ENCODE measurements around the gene RPS4Y1. TPM values are rescaled to one million over a fixed set of nuclear protein-coding genes. Genes with fewer than 3 reads are reported as not detected.

RPS4Y1 gene
- 242 TPM for polyA plus RNA-seq (2013, experiment 1 of 2)
- polyA plus RNA-seq (2013, experiment 2 of 2) = 247 TPM

DNA sequence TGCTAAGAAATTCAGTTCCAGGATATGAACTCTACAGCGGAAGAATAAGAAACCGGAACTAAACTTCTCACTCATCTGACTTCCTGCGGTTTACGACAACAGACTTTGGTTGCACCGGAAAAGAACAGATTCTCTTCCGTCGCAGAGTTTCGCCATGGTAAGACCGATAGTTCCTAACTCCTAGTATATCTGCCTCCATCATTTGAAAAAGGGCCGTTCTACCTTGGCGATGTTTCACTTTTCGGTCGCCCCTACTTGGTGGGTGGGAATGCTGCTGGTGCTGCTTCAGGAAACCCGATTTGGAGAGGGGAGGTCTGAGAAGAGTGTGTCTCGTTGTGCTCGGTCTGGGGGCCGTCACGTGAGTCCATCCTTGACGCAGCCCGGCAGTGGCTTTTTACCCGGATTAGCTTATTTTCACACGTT, at the start of gene RPS4Y1:
Gene RPS4Y1 (plus strand): TSS at position 132 of the 423 bp plus-strand sequence. CDS start 23 bp downstream, at position 155.
- Histone ChIP-seq H3K4me3 (ENCODE audit: insufficient read depth in 1 of 2, low read depth in 1 of 2, low read length in 2 of 2) (peak within 1 kb of the TSS in 1 of 2 experiments; percentile 69), H2BK15ac (ENCODE audit: low read depth, poor library complexity, severe bottlenecking) (no peak within 1 kb of the TSS), H3K27me3 (ENCODE audit: control insufficient read depth in 1 of 2, insufficient read depth in 1 of 2, low read length in 2 of 2) (no peaks in the 10 kb centered on the region), H3K79me1 (replicated peaks; ENCODE audit: low read length, poor library complexity, severe bottlenecking) (no peaks in the 10 kb centered on the region), H4K91ac (ENCODE audit: low read length) (no peak within 1 kb of the TSS), H3K23ac (ENCODE audit: low read length in 2 of 2) (no peak within 1 kb of the TSS), H3K4ac (ENCODE audit: low read depth in 1 of 2, low read length in 2 of 2) (peak within 1 kb of the TSS; percentile 35 to 58), H2AFZ (ENCODE audit: low read depth, low read length) (no peak within 1 kb of the TSS), H3K4me2 (ENCODE audit: low read length, poor library complexity, severe bottlenecking) (peak within 1 kb of the TSS; percentile 70), H2AK5ac (ENCODE audit: low read length, severe bottlenecking) (no peak within 1 kb of the TSS), H3K14ac (ENCODE audit: low read length in 2 of 2) (no peak within 1 kb of the TSS), H3K36me3 (ENCODE audit: control insufficient read depth in 1 of 2, insufficient read depth in 2 of 2, low read depth in 1 of 2, low read length in 2 of 2) (peaks cover 0 to 15% of the 10 kb centered on the region in 2 experiments), H4K8ac (ENCODE audit: low read length) (peak within 1 kb of the TSS; percentile 87), H3K27ac (ENCODE audit: low read length, poor library complexity, severe bottlenecking) (peak within 1 kb of the TSS; percentile 40), H3K4me1 (ENCODE audit: control insufficient read depth, insufficient read depth, low read depth, low read length) (no peaks in the 10 kb centered on the region), H3K9ac (ENCODE audit: low read length) (no peak within 1 kb of the TSS), H3K18ac (ENCODE audit: low read depth in 1 of 2, low read length in 2 of 2) (peak within 1 kb of the TSS in 1 of 2 experiments; percentile 5), H2BK5ac (ENCODE audit: low read depth, low read length, poor library complexity, severe bottlenecking) (no peak within 1 kb of the TSS), H2BK12ac (ENCODE audit: low read length in 2 of 2) (no peak within 1 kb of the TSS), H3K9me3 (ENCODE audit: control insufficient read depth, low read length) (no peaks in the 10 kb centered on the region), H2BK120ac (ENCODE audit: low read depth, low read length) (no peak within 1 kb of the TSS)
- WGBS = 0% methylated on average over 21 of the region's 22 CpGs
- DNase-seq = peak; percentile 82

DNA sequence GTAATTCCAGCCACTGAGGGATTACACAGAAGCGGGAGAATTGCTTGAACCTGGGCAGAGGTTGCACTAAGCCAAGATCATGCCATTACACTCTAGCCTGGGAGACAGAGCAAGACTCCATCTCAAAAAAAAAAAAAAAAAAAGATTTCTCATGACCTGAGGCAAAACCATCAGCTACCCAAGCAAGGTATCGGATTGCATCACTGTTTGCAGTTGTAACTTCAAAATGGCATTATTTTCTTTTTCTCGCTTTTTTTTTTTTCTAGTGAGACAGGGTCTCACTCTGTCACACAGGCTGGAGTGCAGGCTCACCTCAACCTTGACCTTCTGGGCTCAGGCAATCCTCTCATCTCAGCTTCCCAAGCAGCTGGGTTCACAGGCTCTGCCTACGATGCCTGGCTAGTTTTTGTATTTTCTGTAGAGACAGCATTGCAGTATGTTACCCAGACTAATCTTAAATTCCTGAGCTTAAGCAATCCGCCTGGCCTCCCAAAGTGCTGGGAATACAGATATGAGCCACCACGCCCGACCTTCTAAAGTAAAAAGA, 44.4 kb upstream of the RPS4Y1 start:
- 90% methylated on average over 6 of the region's 7 CpGs for WGBS
- H2BK120ac ChIP-seq (ENCODE audit: low read depth, low read length) = no peak overlapping the region
- no peak overlapping the region for H3K4ac ChIP-seq (ENCODE audit: low read depth in 1 of 2, low read length in 2 of 2)
- no peak overlapping the region for H2BK5ac ChIP-seq (ENCODE audit: low read depth, low read length, poor library complexity, severe bottlenecking)
- no peak overlapping the region for H2BK12ac ChIP-seq (ENCODE audit: low read length in 2 of 2)
- H3K18ac ChIP-seq (ENCODE audit: low read depth in 1 of 2, low read length in 2 of 2) = no peak overlapping the region
- H3K27ac ChIP-seq (ENCODE audit: low read length, poor library complexity, severe bottlenecking) = no peak overlapping the region
- no peak overlapping the region for H3K4me3 ChIP-seq (ENCODE audit: insufficient read depth in 1 of 2, low read depth in 1 of 2, low read length in 2 of 2)
- H3K4me2 ChIP-seq (ENCODE audit: low read length, poor library complexity, severe bottlenecking) = no peak overlapping the region
- H3K9me3 ChIP-seq (ENCODE audit: control insufficient read depth, low read length) = no peaks in the 10 kb centered on the region
- H3K36me3 ChIP-seq (ENCODE audit: control insufficient read depth in 1 of 2, insufficient read depth in 2 of 2, low read depth in 1 of 2, low read length in 2 of 2) = no peaks in the 10 kb centered on the region
- no peak overlapping the region for H2AK5ac ChIP-seq (ENCODE audit: low read length, severe bottlenecking)
- H3K14ac ChIP-seq (ENCODE audit: low read length in 2 of 2) = no peak overlapping the region
- H3K9ac ChIP-seq (ENCODE audit: low read length) = no peak overlapping the region
- no peaks in the 10 kb centered on the region for H3K79me1 ChIP-seq (replicated peaks; ENCODE audit: low read length, poor library complexity, severe bottlenecking)
- no peak overlapping the region for H4K91ac ChIP-seq (ENCODE audit: low read length)
- no peak overlapping the region for H2AFZ ChIP-seq (ENCODE audit: low read depth, low read length)
- H3K27me3 ChIP-seq (ENCODE audit: control insufficient read depth in 1 of 2, insufficient read depth in 1 of 2, low read length in 2 of 2) = no peaks in the 10 kb centered on the region
- no peak overlapping the region for H2BK15ac ChIP-seq (ENCODE audit: low read depth, poor library complexity, severe bottlenecking)
- no peak overlapping the region for H3K23ac ChIP-seq (ENCODE audit: low read length in 2 of 2)
- DNase-seq = no peak
- H4K8ac ChIP-seq (ENCODE audit: low read length) = no peak overlapping the region
- no peaks in the 10 kb centered on the region for H3K4me1 ChIP-seq (ENCODE audit: control insufficient read depth, insufficient read depth, low read depth, low read length)

DNA sequence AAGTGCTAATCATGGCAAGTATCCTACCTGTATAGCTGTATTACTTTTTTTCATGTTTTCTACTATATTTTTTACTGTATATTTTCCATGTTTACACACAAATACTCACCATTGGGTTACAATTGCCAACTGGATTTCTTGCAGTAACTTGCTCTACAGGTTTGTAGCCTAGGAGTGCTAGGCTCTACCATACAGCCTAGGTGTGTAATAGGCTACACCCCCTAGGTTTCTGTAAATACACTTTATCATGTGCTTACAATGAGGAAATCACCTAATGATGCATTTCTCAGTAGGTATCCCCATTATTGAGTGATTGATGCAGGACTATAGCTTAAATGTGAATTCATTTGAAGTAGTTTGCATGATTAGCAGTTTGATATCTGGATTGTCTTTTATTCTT, 43.4 kb upstream of the RPS4Y1 start:
- no peak for DNase-seq
- Histone ChIP-seq H3K4ac (ENCODE audit: low read depth in 1 of 2, low read length in 2 of 2) (no peak overlapping the region), H3K9ac (ENCODE audit: low read length) (no peak overlapping the region), H3K27me3 (ENCODE audit: control insufficient read depth in 1 of 2, insufficient read depth in 1 of 2, low read length in 2 of 2) (no peaks in the 10 kb centered on the region), H3K36me3 (ENCODE audit: control insufficient read depth in 1 of 2, insufficient read depth in 2 of 2, low read depth in 1 of 2, low read length in 2 of 2) (no peaks in the 10 kb centered on the region), H3K18ac (ENCODE audit: low read depth in 1 of 2, low read length in 2 of 2) (no peak overlapping the region), H3K4me1 (ENCODE audit: control insufficient read depth, insufficient read depth, low read depth, low read length) (no peaks in the 10 kb centered on the region), H3K79me1 (replicated peaks; ENCODE audit: low read length, poor library complexity, severe bottlenecking) (no peaks in the 10 kb centered on the region), H4K91ac (ENCODE audit: low read length) (no peak overlapping the region), H3K9me3 (ENCODE audit: control insufficient read depth, low read length) (no peaks in the 10 kb centered on the region), H3K4me3 (ENCODE audit: insufficient read depth in 1 of 2, low read depth in 1 of 2, low read length in 2 of 2) (no peak overlapping the region), H2BK5ac (ENCODE audit: low read depth, low read length, poor library complexity, severe bottlenecking) (no peak overlapping the region), H2AK5ac (ENCODE audit: low read length, severe bottlenecking) (no peak overlapping the region), H2BK15ac (ENCODE audit: low read depth, poor library complexity, severe bottlenecking) (no peak overlapping the region), H3K14ac (ENCODE audit: low read length in 2 of 2) (no peak overlapping the region), H3K4me2 (ENCODE audit: low read length, poor library complexity, severe bottlenecking) (no peak overlapping the region), H3K23ac (ENCODE audit: low read length in 2 of 2) (no peak overlapping the region), H2AFZ (ENCODE audit: low read depth, low read length) (no peak overlapping the region), H2BK12ac (ENCODE audit: low read length in 2 of 2) (no peak overlapping the region), H4K8ac (ENCODE audit: low read length) (no peak overlapping the region), H3K27ac (ENCODE audit: low read length, poor library complexity, severe bottlenecking) (no peak overlapping the region), H2BK120ac (ENCODE audit: low read depth, low read length) (no peak overlapping the region)

DNA sequence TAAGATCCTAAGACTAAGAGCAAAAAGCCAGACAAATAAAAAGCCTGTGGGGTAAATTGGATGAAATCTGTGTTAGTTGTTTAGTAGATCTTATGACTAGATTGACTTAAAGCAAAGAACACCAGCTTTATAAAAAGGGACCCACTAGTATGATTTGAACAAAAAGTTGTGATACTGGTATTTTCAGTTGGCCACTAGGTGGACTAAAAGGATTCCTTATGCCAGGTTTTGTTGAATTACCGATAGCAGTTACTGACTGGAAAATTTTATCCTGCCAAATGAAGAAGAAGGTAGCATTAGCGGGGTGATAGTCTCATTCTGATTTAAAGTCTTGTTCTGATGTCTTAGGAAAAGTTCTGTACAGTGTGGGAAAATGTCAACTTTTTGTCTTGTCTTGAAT, 41.2 kb upstream of the RPS4Y1 start:
- no peaks in the 10 kb centered on the region for H3K27me3 ChIP-seq (ENCODE audit: control insufficient read depth in 1 of 2, insufficient read depth in 1 of 2, low read length in 2 of 2)
- no peak overlapping the region for H2BK12ac ChIP-seq (ENCODE audit: low read length in 2 of 2)
- no peak overlapping the region for H2BK120ac ChIP-seq (ENCODE audit: low read depth, low read length)
- no peak overlapping the region for H3K18ac ChIP-seq (ENCODE audit: low read depth in 1 of 2, low read length in 2 of 2)
- H3K79me1 ChIP-seq (replicated peaks; ENCODE audit: low read length, poor library complexity, severe bottlenecking) = no peaks in the 10 kb centered on the region
- no peak overlapping the region for H2BK5ac ChIP-seq (ENCODE audit: low read depth, low read length, poor library complexity, severe bottlenecking)
- no peak overlapping the region for H4K91ac ChIP-seq (ENCODE audit: low read length)
- no peak overlapping the region for H2AFZ ChIP-seq (ENCODE audit: low read depth, low read length)
- no peak overlapping the region for H3K4me3 ChIP-seq (ENCODE audit: insufficient read depth in 1 of 2, low read depth in 1 of 2, low read length in 2 of 2)
- H3K9me3 ChIP-seq (ENCODE audit: control insufficient read depth, low read length) = no peaks in the 10 kb centered on the region
- no peaks in the 10 kb centered on the region for H3K36me3 ChIP-seq (ENCODE audit: control insufficient read depth in 1 of 2, insufficient read depth in 2 of 2, low read depth in 1 of 2, low read length in 2 of 2)
- peak; percentile 37 for DNase-seq
- no peak overlapping the region for H3K9ac ChIP-seq (ENCODE audit: low read length)
- no peak overlapping the region for H3K14ac ChIP-seq (ENCODE audit: low read length in 2 of 2)
- no peak overlapping the region for H2AK5ac ChIP-seq (ENCODE audit: low read length, severe bottlenecking)
- no peak overlapping the region for H3K4me2 ChIP-seq (ENCODE audit: low read length, poor library complexity, severe bottlenecking)
- no peak overlapping the region for H2BK15ac ChIP-seq (ENCODE audit: low read depth, poor library complexity, severe bottlenecking)
- WGBS = 61% methylated on average over 2 of the region's 2 CpGs
- no peak overlapping the region for H3K4ac ChIP-seq (ENCODE audit: low read depth in 1 of 2, low read length in 2 of 2)
- no peak overlapping the region for H3K23ac ChIP-seq (ENCODE audit: low read length in 2 of 2)
- H3K27ac ChIP-seq (ENCODE audit: low read length, poor library complexity, severe bottlenecking) = no peak overlapping the region
- no peaks in the 10 kb centered on the region for H3K4me1 ChIP-seq (ENCODE audit: control insufficient read depth, insufficient read depth, low read depth, low read length)
- H4K8ac ChIP-seq (ENCODE audit: low read length) = no peak overlapping the region
